Measurements from ENCODE around the gene COL20A1.

COL20A1 gene

GRCh38 chr20:63280371-63280770 is 12.6 kb upstream of the COL20A1 start:
- TF ChIP-seq SIN3A (IDR thresholded peaks at IDR 0.05; ENCODE audit: borderline replicate concordance, insufficient read depth, low read length) (no peak), TAF1 (IDR thresholded peaks at IDR 0.05; ENCODE audit: borderline replicate concordance, insufficient read depth, low read length) (no peak), POLR2AphosphoS5 (IDR thresholded peaks at IDR 0.05; ENCODE audit: low read depth, low read length) (no peak), FOXP2 (optimal IDR thresholded peaks at IDR 0.05; ENCODE audit: borderline replicate concordance, extremely low read depth, extremely low read length, insufficient read depth) (no peak)
- TF ChIP-seq, protein P1, sequence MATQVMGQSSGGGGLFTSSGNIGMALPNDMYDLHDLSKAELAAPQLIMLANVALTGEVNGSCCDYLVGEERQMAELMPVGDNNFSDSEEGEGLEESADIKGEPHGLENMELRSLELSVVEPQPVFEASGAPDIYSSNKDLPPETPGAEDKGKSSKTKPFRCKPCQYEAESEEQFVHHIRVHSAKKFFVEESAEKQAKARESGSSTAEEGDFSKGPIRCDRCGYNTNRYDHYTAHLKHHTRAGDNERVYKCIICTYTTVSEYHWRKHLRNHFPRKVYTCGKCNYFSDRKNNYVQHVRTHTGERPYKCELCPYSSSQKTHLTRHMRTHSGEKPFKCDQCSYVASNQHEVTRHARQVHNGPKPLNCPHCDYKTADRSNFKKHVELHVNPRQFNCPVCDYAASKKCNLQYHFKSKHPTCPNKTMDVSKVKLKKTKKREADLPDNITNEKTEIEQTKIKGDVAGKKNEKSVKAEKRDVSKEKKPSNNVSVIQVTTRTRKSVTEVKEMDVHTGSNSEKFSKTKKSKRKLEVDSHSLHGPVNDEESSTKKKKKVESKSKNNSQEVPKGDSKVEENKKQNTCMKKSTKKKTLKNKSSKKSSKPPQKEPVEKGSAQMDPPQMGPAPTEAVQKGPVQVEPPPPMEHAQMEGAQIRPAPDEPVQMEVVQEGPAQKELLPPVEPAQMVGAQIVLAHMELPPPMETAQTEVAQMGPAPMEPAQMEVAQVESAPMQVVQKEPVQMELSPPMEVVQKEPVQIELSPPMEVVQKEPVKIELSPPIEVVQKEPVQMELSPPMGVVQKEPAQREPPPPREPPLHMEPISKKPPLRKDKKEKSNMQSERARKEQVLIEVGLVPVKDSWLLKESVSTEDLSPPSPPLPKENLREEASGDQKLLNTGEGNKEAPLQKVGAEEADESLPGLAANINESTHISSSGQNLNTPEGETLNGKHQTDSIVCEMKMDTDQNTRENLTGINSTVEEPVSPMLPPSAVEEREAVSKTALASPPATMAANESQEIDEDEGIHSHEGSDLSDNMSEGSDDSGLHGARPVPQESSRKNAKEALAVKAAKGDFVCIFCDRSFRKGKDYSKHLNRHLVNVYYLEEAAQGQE (IDR thresholded peaks at IDR 0.05; ENCODE audit: insufficient read depth in 1 of 2, low read depth in 2 of 2, low read length in 2 of 2), result no peak

DNA sequence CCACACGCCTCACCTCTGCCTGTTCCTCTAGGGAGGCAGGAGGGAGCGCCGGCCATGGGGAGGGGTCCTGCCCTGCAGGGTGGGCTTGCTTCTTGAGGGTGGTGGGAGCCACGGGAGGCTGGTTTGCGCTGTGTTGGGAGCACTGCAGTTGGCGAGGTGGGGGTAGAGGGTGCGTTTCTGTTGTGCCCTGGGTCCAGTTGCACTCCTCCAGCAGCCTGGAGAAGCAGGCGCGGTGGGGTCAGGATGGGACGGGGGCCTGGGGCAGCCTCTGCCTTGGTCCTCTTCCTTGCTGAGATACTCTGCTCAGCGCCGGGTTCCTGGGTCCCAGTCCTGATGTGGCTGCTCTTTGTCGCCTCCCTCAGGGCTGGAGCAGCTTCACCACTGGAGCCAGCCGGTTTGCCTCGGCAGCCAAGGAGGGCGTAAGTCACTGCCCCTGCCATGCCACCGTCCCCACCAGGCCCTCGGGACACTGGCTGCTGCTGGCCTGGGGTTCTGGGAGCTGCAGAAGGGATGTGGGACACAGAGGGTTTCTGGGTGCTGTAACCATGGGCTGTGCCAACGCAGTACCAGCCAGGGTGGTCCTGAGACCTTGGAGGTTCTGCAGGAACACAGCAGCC is 11.9 kb upstream of the COL20A1 start:
- no peak for TF ChIP-seq POLR2AphosphoS5 (IDR thresholded peaks at IDR 0.05; ENCODE audit: low read depth, low read length)
- TF ChIP-seq, protein P1 (IDR thresholded peaks at IDR 0.05; ENCODE audit: insufficient read depth in 1 of 2, low read depth in 2 of 2, low read length in 2 of 2), result no peak

- TF ChIP-seq TAF1 (IDR thresholded peaks at IDR 0.05; ENCODE audit: borderline replicate concordance, insufficient read depth, low read length), result no peak
These were observed 11.0 kb upstream of the COL20A1 start for GRCh38 chr20:63281742-63282665.

- TF ChIP-seq, protein P1 (IDR thresholded peaks at IDR 0.05; ENCODE audit: insufficient read depth in 1 of 2, low read depth in 2 of 2, low read length in 2 of 2), result no peak
- TF ChIP-seq SIN3A (IDR thresholded peaks at IDR 0.05; ENCODE audit: borderline replicate concordance, insufficient read depth, low read length) (no peak), TAF1 (IDR thresholded peaks at IDR 0.05; ENCODE audit: borderline replicate concordance, insufficient read depth, low read length) (no peak), FOXP2 (optimal IDR thresholded peaks at IDR 0.05; ENCODE audit: borderline replicate concordance, extremely low read depth, extremely low read length, insufficient read depth) (no peak), POLR2AphosphoS5 (IDR thresholded peaks at IDR 0.05; ENCODE audit: low read depth, low read length) (no peak)
These were observed 10.0 kb upstream of the COL20A1 start for GRCh38 chr20:63282946-63283345.

DNA sequence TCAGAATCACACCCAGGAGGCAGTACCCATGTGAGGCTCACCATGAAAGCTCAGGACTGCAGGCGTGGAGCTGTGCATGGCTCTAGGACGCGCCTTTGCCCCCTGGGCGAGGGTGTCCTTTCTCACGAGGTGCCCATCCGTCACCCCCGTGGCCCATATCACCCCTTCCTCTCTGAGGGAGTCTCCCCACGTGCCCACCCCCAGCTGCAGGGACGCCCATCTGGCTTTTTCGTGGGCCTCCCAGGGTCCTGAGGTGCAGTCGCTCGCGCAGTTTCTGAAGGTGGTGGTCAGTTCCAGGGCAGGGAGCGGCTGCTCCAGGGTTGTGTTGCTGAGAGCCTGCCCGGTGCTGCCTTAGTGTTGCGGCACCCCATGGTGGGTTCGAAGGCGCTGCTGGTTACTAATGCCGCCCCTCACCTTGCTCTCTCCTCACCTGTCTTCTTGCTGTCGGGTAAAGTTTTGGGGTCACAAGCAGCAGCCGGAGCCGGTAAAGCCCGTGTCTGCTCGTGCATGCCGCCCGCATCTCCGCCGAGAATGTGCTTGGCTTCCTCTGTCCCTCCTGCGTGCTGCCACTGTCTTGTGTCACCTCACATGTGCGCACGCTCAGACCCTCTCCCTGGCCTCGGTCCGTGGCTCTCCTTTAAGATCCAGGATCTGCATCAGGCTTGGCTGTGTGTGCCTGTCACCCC is 9.4 kb upstream of the COL20A1 start:
- TF ChIP-seq POLR2AphosphoS5 (IDR thresholded peaks at IDR 0.05; ENCODE audit: low read depth, low read length) (no peak), SIN3A (IDR thresholded peaks at IDR 0.05; ENCODE audit: borderline replicate concordance, insufficient read depth, low read length) (no peak), TAF1 (IDR thresholded peaks at IDR 0.05; ENCODE audit: borderline replicate concordance, insufficient read depth, low read length) (no peak), FOXP2 (optimal IDR thresholded peaks at IDR 0.05; ENCODE audit: borderline replicate concordance, extremely low read depth, extremely low read length, insufficient read depth) (no peak)
- TF ChIP-seq, protein P1 (IDR thresholded peaks at IDR 0.05; ENCODE audit: insufficient read depth in 1 of 2, low read depth in 2 of 2, low read length in 2 of 2), result no peak

Measured in PFSK-1 (cell line).